ENCODE measurements around the gene GRPEL2. TPM values are rescaled to one million over a fixed set of nuclear protein-coding genes. Genes with fewer than 3 reads are reported as not detected.

Gene GRPEL2
- total and polyA plus RNA-seq, 2 of the 8 experiments (the other 6 are each of a cell fraction or from before 2014, with no cell fraction given) = 11.2 to 52.2 TPM

DNA sequence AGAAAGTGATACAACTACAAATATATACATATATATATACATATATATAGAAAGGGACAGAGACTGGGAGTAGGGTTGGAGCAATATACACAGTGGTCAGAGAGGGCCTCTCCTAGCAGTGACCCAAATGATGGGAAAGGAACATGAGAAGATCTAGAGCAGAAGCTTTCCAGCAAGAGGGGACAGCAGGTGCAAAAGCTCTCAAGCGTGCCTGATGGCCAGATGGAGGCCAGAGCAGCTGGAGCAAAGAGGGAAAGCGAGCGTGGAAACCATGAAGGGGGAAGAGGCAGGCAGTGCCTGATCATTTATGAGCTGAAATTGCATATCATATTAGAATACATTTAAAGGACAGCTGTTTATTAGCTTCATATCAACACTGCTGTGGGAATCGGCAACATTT is 7.6 kb upstream of the GRPEL2 start:
- Histone ChIP-seq H3K56ac (replicated peaks; ENCODE audit: insufficient read length, low read depth, low read length) (no peak overlapping the region), H3K9me3 (ENCODE audit: insufficient read depth in 2 of 2, low read depth in 1 of 2, low read length in 1 of 2) (no peaks in the 10 kb centered on the region), H3K4me1 (replicated peaks in 1 of 4; ENCODE audit: control insufficient read depth in 3 of 4, insufficient read depth in 4 of 4, low read length in 3 of 4) (no peaks in the 10 kb centered on the region), H3K4me3 (ENCODE audit: extremely low read depth in 1 of 4, insufficient read depth in 2 of 4, low read depth in 3 of 4, low read length in 4 of 4) (no peak overlapping the region), H3K4ac (replicated peaks; ENCODE audit: insufficient read length, low read depth, low read length) (no peak overlapping the region), H4K8ac (ENCODE audit: extremely low read depth, insufficient read depth, low read length) (no peak overlapping the region), H2BK120ac (replicated peaks; ENCODE audit: low read depth, low read length) (no peak overlapping the region), H3K4me2 (ENCODE audit: insufficient read depth in 1 of 2, low read depth in 2 of 2, low read length in 2 of 2) (no peak overlapping the region), H3K14ac (ENCODE audit: insufficient read length) (no peak overlapping the region), H2BK20ac (ENCODE audit: low read length) (no peak overlapping the region), H3K36me3 (ENCODE audit: control insufficient read depth in 2 of 4, insufficient read depth in 4 of 4, low read length in 3 of 4) (no peaks in the 10 kb centered on the region), H3K79me2 (ENCODE audit: control insufficient read depth in 1 of 2, insufficient read depth in 2 of 2, low read length in 2 of 2) (no peaks in the 10 kb centered on the region), H2BK5ac (ENCODE audit: low read depth, low read length) (no peak overlapping the region), H3K9ac (replicated peaks in 1 of 4; ENCODE audit: extremely low read depth in 1 of 4, low read depth in 3 of 4, low read length in 3 of 4) (no peak overlapping the region), H2AFZ (ENCODE audit: low read length) (no peak overlapping the region), H3K23me2 (ENCODE audit: low read depth, low read length) (no peaks in the 10 kb centered on the region), H3K23ac (ENCODE audit: insufficient read length) (no peak overlapping the region), H4K20me1 (replicated peaks in 1 of 2; ENCODE audit: control insufficient read depth in 1 of 2, insufficient read depth in 2 of 2, low read length in 2 of 2) (no peaks in the 10 kb centered on the region), H3K79me1 (ENCODE audit: low read depth, low read length) (no peaks in the 10 kb centered on the region), H3K27ac (ENCODE audit: low read depth, low read length) (no peak overlapping the region), H3K27me3 (replicated peaks in 1 of 4; ENCODE audit: control insufficient read depth in 3 of 4, extremely low read depth in 1 of 4, insufficient read depth in 3 of 4, low read length in 3 of 4) (no peaks in the 10 kb centered on the region), H4K91ac (replicated peaks; ENCODE audit: insufficient read length, low read length) (no peak overlapping the region), H2BK12ac (ENCODE audit: low read depth, low read length) (no peak overlapping the region), H3K18ac (ENCODE audit: extremely low read depth, low read length) (no peak overlapping the region), H4K5ac (ENCODE audit: insufficient read length, low read depth, low read length) (no peak overlapping the region), H2BK15ac (ENCODE audit: low read length) (no peak overlapping the region), H2AK5ac (ENCODE audit: low read depth, low read length) (no peak overlapping the region)
- FAIRE-seq = no peak
- ChIA-PET POLR2A (ENCODE audit: partially characterized antibody) (no interaction called here), CTCF (ENCODE audit: partially characterized antibody) (interaction anchor here (0.9 to 5.5 kb wide), 3 partner anchors 17 to 496 kb away, joined by 3 to 18 read pairs (median 6); no protein-coding TSS in a partner anchor)
- 83% methylated on average over 4 of the region's 4 CpGs; no CpG with 5 or more reads in 1 of the 2 experiments for WGBS, 2 experiments (ENCODE audit: extremely low coverage in 1 of 2, insufficient coverage in 1 of 2, insufficient read length in 1 of 2, insufficient replicate concordance in 2 of 2, low coverage in 1 of 2, low lambda C conversion rate in 2 of 2, missing lambda C conversion rate in 1 of 2)
- no peak for DNase-seq (ENCODE audit: low read depth in 1 of 2, low spot score in 2 of 2)
- TF ChIP-seq HDAC2 (IDR thresholded peaks at IDR 0.05; ENCODE audit: borderline replicate concordance in 1 of 2, low read depth in 2 of 2, low read length in 2 of 2) (no peak), SIX5 (IDR thresholded peaks at IDR 0.05; ENCODE audit: low read depth, low read length) (no peak), E2F6 (IDR thresholded peaks at IDR 0.05) (no peak)

All from H1 (cell line).